H9 (cell line): ENCODE data around the gene LPCAT3. TPM values are rescaled to one million over a fixed set of nuclear protein-coding genes. Genes with fewer than 3 reads are reported as not detected.

Experiments used
- DNase-seq: peaks from one replicate; pipeline ENCODE4 v3.0.0-alpha.2; 2017
- H2AFZ ChIP-seq: one replicate; pipeline ENCODE4 v1.6.1; 2013; ENCODE audit warnings: mild to moderate bottlenecking, low read length, control low read depth, moderate library complexity
- H2AK5ac ChIP-seq: 2 replicates; pipeline ENCODE4 v1.6.1; 2013; ENCODE audit warnings: low read length, control low read depth, mixed read lengths; ENCODE audit not compliant: insufficient read length
- H2BK120ac ChIP-seq: one replicate; pipeline ENCODE4 v1.6.1; 2013; ENCODE audit warnings: low read depth, mild to moderate bottlenecking, low read length, control low read depth, inconsistent platforms; ENCODE audit not compliant: poor library complexity, severe bottlenecking
- H2BK12ac ChIP-seq: 2 replicates; pipeline ENCODE4 v1.6.1; 2013; ENCODE audit warnings: low read length, control low read depth, mixed read lengths, low read depth; ENCODE audit not compliant: insufficient read length
- H2BK15ac ChIP-seq: 2 replicates; pipeline ENCODE4 v1.6.1; 2013; ENCODE audit warnings: low read depth, low read length, control low read depth
- H2BK20ac ChIP-seq: one replicate; pipeline ENCODE4 v1.6.1; 2013; ENCODE audit warnings: low read depth, mild to moderate bottlenecking, low read length, control low read depth, inconsistent platforms; ENCODE audit not compliant: poor library complexity, severe bottlenecking
- H2BK5ac ChIP-seq: 2 replicates; pipeline ENCODE4 v1.6.1; 2013; ENCODE audit warnings: low read length, control low read depth, mixed read lengths; ENCODE audit not compliant: insufficient read length
- H3K14ac ChIP-seq: 2 replicates; pipeline ENCODE4 v1.6.1; 2013; ENCODE audit warnings: low read length, control low read depth; ENCODE audit not compliant: insufficient read depth
- H3K18ac ChIP-seq: 2 replicates; pipeline ENCODE4 v1.6.1; 2013; ENCODE audit warnings: low read depth, mild to moderate bottlenecking, mixed read lengths, low read length, control low read depth; ENCODE audit not compliant: insufficient read length
- H3K23ac ChIP-seq: 2 replicates; pipeline ENCODE4 v1.6.1; 2013; ENCODE audit warnings: low read length, control low read depth, mixed read lengths, low read depth; ENCODE audit not compliant: insufficient read length
- H3K23me2 ChIP-seq: 2 replicates; pipeline ENCODE4 v1.6.1; 2013; ENCODE audit warnings: low read depth, mild to moderate bottlenecking, mixed read lengths, low read length, control low read depth; ENCODE audit not compliant: insufficient read length, poor library complexity, severe bottlenecking
- H3K27ac ChIP-seq: 2 replicates; pipeline ENCODE4 v1.5.1; 2013; ENCODE audit warnings: low read length, control low read depth, mixed read lengths, low read depth; ENCODE audit not compliant: insufficient read length
- H3K27me3 ChIP-seq: 2 replicates; pipeline ENCODE4 v1.6.1; 2013; ENCODE audit warnings: low read length, control low read depth, inconsistent platforms; ENCODE audit not compliant: insufficient read depth
- H3K4ac ChIP-seq: 2 replicates; pipeline ENCODE4 v1.6.1; 2013; ENCODE audit warnings: low read depth, mild to moderate bottlenecking, control low read depth, inconsistent platforms, low read length, moderate library complexity
- H3K4me1 ChIP-seq: 2 replicates; pipeline ENCODE4 v1.6.1; 2013; ENCODE audit warnings: low read length, control low read depth, inconsistent platforms; ENCODE audit not compliant: insufficient read depth
- H3K4me2 ChIP-seq: 2 replicates; pipeline ENCODE4 v1.6.1; 2013; ENCODE audit warnings: low read length, control low read depth, mixed read lengths; ENCODE audit not compliant: insufficient read length, insufficient read depth
- H3K56ac ChIP-seq: 2 replicates; pipeline ENCODE4 v1.6.1; 2013; ENCODE audit warnings: low read depth, mild to moderate bottlenecking, mixed read lengths, low read length, control low read depth; ENCODE audit not compliant: insufficient read length
- H3K79me1 ChIP-seq: 2 replicates; pipeline ENCODE4 v1.6.1; 2013; ENCODE audit warnings: low read depth, mild to moderate bottlenecking, moderate library complexity, low read length, control low read depth, inconsistent platforms; ENCODE audit not compliant: insufficient read depth, poor library complexity, severe bottlenecking
- H3K79me2 ChIP-seq: 2 replicates; pipeline ENCODE4 v1.6.1; 2013; ENCODE audit warnings: low read length, control low read depth, inconsistent platforms; ENCODE audit not compliant: insufficient read depth
- H3K9ac ChIP-seq: 2 replicates; pipeline ENCODE4 v1.6.1; 2013; ENCODE audit warnings: low read length, control low read depth, mixed read lengths; ENCODE audit not compliant: insufficient read length; ENCODE audit errors: extremely low read depth
- H3K9me3 ChIP-seq: one replicate; pipeline ENCODE4 v1.6.1; 2013; ENCODE audit warnings: low read depth, low read length, inconsistent platforms; ENCODE audit not compliant: control insufficient read depth
- H3T11ph ChIP-seq: one replicate; pipeline ENCODE4 v1.6.1; 2013; ENCODE audit warnings: mild to moderate bottlenecking, low read length, control low read depth, inconsistent platforms
- H4K20me1 ChIP-seq: one replicate; pipeline ENCODE4 v1.6.1; 2013; ENCODE audit not compliant: control insufficient read depth, insufficient read length, insufficient read depth
- H4K5ac ChIP-seq: 2 replicates; pipeline ENCODE4 v1.6.1; 2013; ENCODE audit warnings: low read depth, mild to moderate bottlenecking, mixed read lengths, low read length, control low read depth; ENCODE audit not compliant: insufficient read length
- H4K8ac ChIP-seq: replicated peaks from 2 replicates; pipeline ENCODE4 v1.6.1; 2013; ENCODE audit warnings: low read length, control low read depth, mixed read lengths, low read depth; ENCODE audit not compliant: insufficient read length
- H4K91ac ChIP-seq: 2 replicates; pipeline ENCODE4 v1.6.1; 2013; ENCODE audit warnings: low read depth, mild to moderate bottlenecking, moderate library complexity, mixed read lengths, low read length, control low read depth; ENCODE audit not compliant: insufficient read length
- H3K27ac Mint-ChIP-seq, 3 experiments: 2 replicates in 2 of 3; 3 replicates in 1 of 3; pipeline ENCODE4 v1.8.0; 2020 to 2021; ENCODE audit warnings: mixed read lengths in 3 of 3, mild to moderate bottlenecking in 1 of 3, moderate library complexity in 1 of 3
- H3K27me3 Mint-ChIP-seq: 2 replicates; pipeline ENCODE4 v1.8.0; 2021; ENCODE audit warnings: low read depth, mild to moderate bottlenecking, moderate library complexity, mixed read lengths
- H3K36me3 Mint-ChIP-seq, 3 experiments: 2 replicates in 2 of 3; 3 replicates in 1 of 3; pipeline ENCODE4 v1.8.0; 2020 to 2021; ENCODE audit warnings: low read depth in 3 of 3, mixed read lengths in 3 of 3; ENCODE audit not compliant: insufficient read depth in 1 of 3
- H3K4me1 Mint-ChIP-seq, 2 experiments: 2 replicates each; pipeline ENCODE4 v1.8.0; 2020; ENCODE audit warnings: mixed read lengths in 2 of 2
- H3K4me3 Mint-ChIP-seq, 2 experiments: 2 replicates in 1 of 2; 3 replicates in 1 of 2; pipeline ENCODE4 v1.8.0; 2020 to 2021; ENCODE audit warnings: mild to moderate bottlenecking in 2 of 2, mixed read lengths in 2 of 2, moderate library complexity in 1 of 2
- H3K9me3 Mint-ChIP-seq, 2 experiments: 2 replicates in 1 of 2; 3 replicates in 1 of 2; pipeline ENCODE4 v1.8.0; 2020; ENCODE audit warnings: mild to moderate bottlenecking in 2 of 2, mixed read lengths in 2 of 2, moderate library complexity in 1 of 2
- WGBS: extraction: QIAGEN DNeasy Blood & Tissue Kit; methylation state at CpG from one replicate; pipeline ENCODE4 v1.1.7; 2013; ENCODE audit warnings: missing lambda C conversion rate, low lambda C conversion rate, mixed read lengths; ENCODE audit not compliant: insufficient read length; ENCODE audit errors: extremely low coverage; 5-methylcytosine and 5-hydroxymethylcytosine counted together
- total RNA-seq: library from RNA; stranded (reverse); gene quantifications from 2 replicates; pipeline ENCODE4 v1.2.1, GENCODE V29; 2021
- TF ChIP-seq, protein P1 (sequence below): fragments of 200-600 bp; sonication (generic); conservative IDR thresholded peaks from 3 replicates; pipeline ENCODE4 v1.8.0; 2021; ENCODE audit warnings: antibody characterized with exemption, mild to moderate bottlenecking

Gene LPCAT3
- total RNA-seq, 1 experiment from 2014 or later, result 47.7 TPM

DNA sequence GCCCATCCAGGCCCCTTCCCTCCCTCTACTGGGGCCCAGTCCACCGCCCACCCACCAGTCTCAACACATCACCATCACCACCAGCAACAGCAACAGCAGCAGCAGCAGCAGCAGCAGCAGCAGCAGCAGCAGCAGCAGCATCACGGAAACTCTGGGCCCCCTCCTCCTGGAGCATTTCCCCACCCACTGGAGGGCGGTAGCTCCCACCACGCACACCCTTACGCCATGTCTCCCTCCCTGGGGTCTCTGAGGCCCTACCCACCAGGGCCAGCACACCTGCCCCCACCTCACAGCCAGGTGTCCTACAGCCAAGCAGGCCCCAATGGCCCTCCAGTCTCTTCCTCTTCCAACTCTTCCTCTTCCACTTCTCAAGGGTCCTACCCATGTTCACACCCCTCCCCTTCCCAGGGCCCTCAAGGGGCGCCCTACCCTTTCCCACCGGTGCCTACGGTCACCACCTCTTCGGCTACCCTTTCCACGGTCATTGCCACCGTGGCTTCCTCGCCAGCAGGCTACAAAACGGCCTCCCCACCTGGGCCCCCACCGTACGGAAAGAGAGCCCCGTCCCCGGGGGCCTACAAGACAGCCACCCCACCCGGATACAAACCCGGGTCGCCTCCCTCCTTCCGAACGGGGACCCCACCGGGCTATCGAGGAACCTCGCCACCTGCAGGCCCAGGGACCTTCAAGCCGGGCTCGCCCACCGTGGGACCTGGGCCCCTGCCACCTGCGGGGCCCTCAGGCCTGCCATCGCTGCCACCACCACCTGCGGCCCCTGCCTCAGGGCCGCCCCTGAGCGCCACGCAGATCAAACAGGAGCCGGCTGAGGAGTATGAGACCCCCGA lies 81.4 kb downstream of the LPCAT3 start:
- H3T11ph ChIP-seq, result no peak overlapping the region
- H4K91ac ChIP-seq, result no peak overlapping the region
- no peak overlapping the region for H2BK20ac ChIP-seq
- peaks cover 3% of the 10 kb centered on the region; the same call in 1 of the 2 replicates for H3K79me2 ChIP-seq
- no peak overlapping the region for H3K14ac ChIP-seq
- no peak overlapping the region for H2BK120ac ChIP-seq
- H3K4me1 ChIP-seq, result no peaks in the 10 kb centered on the region
- H3K4me2 ChIP-seq, result peak overlapping the region; percentile 35
- Mint-ChIP-seq H3K4me3 (peak overlapping the region; percentile 61 to 80), H3K27me3 (no peaks in the 10 kb centered on the region; the same call in 1 of the 2 replicates), H3K36me3 (peaks cover 33 to 85% (median 60%) of the 10 kb centered on the region in 3 experiments), H3K9me3 (no peaks in the 10 kb centered on the region; a peak in 1 of 5 replicates), H3K4me1 (peaks cover 14 to 30% of the 10 kb centered on the region in 2 experiments), H3K27ac (peak overlapping the region; percentile 81 to 96 (median 85))
- peak overlapping the region; percentile 49 for H3K18ac ChIP-seq
- no peaks in the 10 kb centered on the region for H3K27me3 ChIP-seq
- peak overlapping the region; percentile 82 for H3K9ac ChIP-seq
- no peak overlapping the region for H3K56ac ChIP-seq
- no peak overlapping the region for H2AFZ ChIP-seq
- H2BK12ac ChIP-seq, result no peak overlapping the region
- no peak overlapping the region for H3K23ac ChIP-seq
- H3K9me3 ChIP-seq, result no peaks in the 10 kb centered on the region
- H4K5ac ChIP-seq, result no peak overlapping the region
- no peak overlapping the region for H3K27ac ChIP-seq
- H3K23me2 ChIP-seq, result peaks cover 7% of the 10 kb centered on the region
- DNase-seq, result peak; percentile 85
- H3K79me1 ChIP-seq, result no peaks in the 10 kb centered on the region
- no peaks in the 10 kb centered on the region for H4K20me1 ChIP-seq
- TF ChIP-seq, protein P1, sequence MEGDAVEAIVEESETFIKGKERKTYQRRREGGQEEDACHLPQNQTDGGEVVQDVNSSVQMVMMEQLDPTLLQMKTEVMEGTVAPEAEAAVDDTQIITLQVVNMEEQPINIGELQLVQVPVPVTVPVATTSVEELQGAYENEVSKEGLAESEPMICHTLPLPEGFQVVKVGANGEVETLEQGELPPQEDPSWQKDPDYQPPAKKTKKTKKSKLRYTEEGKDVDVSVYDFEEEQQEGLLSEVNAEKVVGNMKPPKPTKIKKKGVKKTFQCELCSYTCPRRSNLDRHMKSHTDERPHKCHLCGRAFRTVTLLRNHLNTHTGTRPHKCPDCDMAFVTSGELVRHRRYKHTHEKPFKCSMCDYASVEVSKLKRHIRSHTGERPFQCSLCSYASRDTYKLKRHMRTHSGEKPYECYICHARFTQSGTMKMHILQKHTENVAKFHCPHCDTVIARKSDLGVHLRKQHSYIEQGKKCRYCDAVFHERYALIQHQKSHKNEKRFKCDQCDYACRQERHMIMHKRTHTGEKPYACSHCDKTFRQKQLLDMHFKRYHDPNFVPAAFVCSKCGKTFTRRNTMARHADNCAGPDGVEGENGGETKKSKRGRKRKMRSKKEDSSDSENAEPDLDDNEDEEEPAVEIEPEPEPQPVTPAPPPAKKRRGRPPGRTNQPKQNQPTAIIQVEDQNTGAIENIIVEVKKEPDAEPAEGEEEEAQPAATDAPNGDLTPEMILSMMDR, result no peak
- no CpG with 5 or more reads among the region's 36 CpGs for WGBS
- no peak overlapping the region for H2AK5ac ChIP-seq
- H2BK5ac ChIP-seq, result no peak overlapping the region
- H4K8ac ChIP-seq, result no peak overlapping the region
- H2BK15ac ChIP-seq, result no peak overlapping the region; the same call in 1 of the 2 replicates
- H3K4ac ChIP-seq, result no peak overlapping the region
